Measurements from ENCODE around the gene MYO5A.

Gene MYO5A

GRCh38 chr15:52378746-52379394 is 149.8 kb downstream of the MYO5A start:
- no peak overlapping the region for H3K4me3 ChIP-seq (ENCODE audit: low read depth, low read length)
- in situ Hi-C loops (cut with HindIII; ENCODE audit: low sequenced_read_pairs) = no loop called here
- TF ChIP-seq CTCF (IDR thresholded peaks at IDR 0.05; ENCODE audit: low read depth, low read length) = no peak
- DNase-seq (ENCODE audit: low read depth, low spot score) = no peak

- DNase-seq (ENCODE audit: low read depth, low spot score) = no peak
- in situ Hi-C loops (cut with HindIII; ENCODE audit: low sequenced_read_pairs) = no loop called here
- no peak overlapping the region for H3K4me3 ChIP-seq (ENCODE audit: low read depth, low read length)
- TF ChIP-seq CTCF (IDR thresholded peaks at IDR 0.05; ENCODE audit: low read depth, low read length) = no peak
These were observed 158.7 kb downstream of the MYO5A start for GRCh38 chr15:52370010-52370409.

- no peak for DNase-seq (ENCODE audit: low read depth, low spot score)
- H3K4me3 ChIP-seq (ENCODE audit: low read depth, low read length) = no peak overlapping the region
- no peak for TF ChIP-seq CTCF (IDR thresholded peaks at IDR 0.05; ENCODE audit: low read depth, low read length)
- in situ Hi-C loops (cut with HindIII; ENCODE audit: low sequenced_read_pairs) = no loop called here
These were observed 159.2 kb downstream of the MYO5A start for GRCh38 chr15:52369455-52369854.

GRCh38 chr15:52369030-52369429 is 159.7 kb downstream of the MYO5A start:
- in situ Hi-C loops (cut with HindIII; ENCODE audit: low sequenced_read_pairs) = no loop called here
- no peak for TF ChIP-seq CTCF (IDR thresholded peaks at IDR 0.05; ENCODE audit: low read depth, low read length)
- no peak overlapping the region for H3K4me3 ChIP-seq (ENCODE audit: low read depth, low read length)
- DNase-seq (ENCODE audit: low read depth, low spot score) = no peak

- in situ Hi-C loops (cut with HindIII; ENCODE audit: low sequenced_read_pairs) = no loop called here
- TF ChIP-seq CTCF (IDR thresholded peaks at IDR 0.05; ENCODE audit: low read depth, low read length) = no peak
- no peak overlapping the region for H3K4me3 ChIP-seq (ENCODE audit: low read depth, low read length)
- no peak for DNase-seq (ENCODE audit: low read depth, low spot score)
These were observed 160.3 kb downstream of the MYO5A start for GRCh38 chr15:52368402-52368801.

GRCh38 chr15:52362497-52362896 is 166.2 kb downstream of the MYO5A start:
- DNase-seq (ENCODE audit: low read depth, low spot score) = peak; percentile 23
- in situ Hi-C loops (cut with HindIII; ENCODE audit: low sequenced_read_pairs) = no loop called here
- H3K4me3 ChIP-seq (ENCODE audit: low read depth, low read length) = no peak overlapping the region
- TF ChIP-seq CTCF (IDR thresholded peaks at IDR 0.05; ENCODE audit: low read depth, low read length) = no peak

Data from astrocyte of the spinal cord (primary cell).